Mucosa of descending colon (tissue), 3 donors: ENCODE measurements around the gene WDFY3. TPM values are rescaled to one million over a fixed set of nuclear protein-coding genes. Genes with fewer than 3 reads are reported as not detected.
"Not testable (repeated sequence)": the region's sequence is repeated elsewhere in the genome, so short reads cannot be mapped to it uniquely, and the experiment has no call there.

Experiments used
- ATAC-seq: fragments of 200-7000 bp; cut with Tn5 transposase; one replicate; pipeline ENCODE4 v1.9.1; 2020; ENCODE audit warnings: mild to moderate bottlenecking, moderate library complexity
- DNase-seq, 3 donors: peaks; one replicate each; pipeline ENCODE4 v3.0.0-alpha.2; 2020
- H3K36me3 ChIP-seq: fragments of 200-600 bp; one replicate; pipeline ENCODE4 v1.8.0; 2021; ENCODE audit warnings: low read depth, mild to moderate bottlenecking
- H3K4me1 ChIP-seq: fragments of 200-600 bp; one replicate; pipeline ENCODE4 v1.8.0; 2021; ENCODE audit warnings: low read depth, mild to moderate bottlenecking
- H3K4me3 ChIP-seq: fragments of 200-600 bp; one replicate; pipeline ENCODE4 v1.8.0; 2021; ENCODE audit warnings: mild to moderate bottlenecking
- H3K9me3 ChIP-seq: fragments of 200-600 bp; one replicate; pipeline ENCODE4 v1.8.0; 2021; ENCODE audit warnings: mild to moderate bottlenecking
- CTCF ChIP-seq: fragments of 200-600 bp; IDR thresholded peaks from one replicate; pipeline ENCODE4 v1.8.0; 2022; ENCODE audit warnings: antibody characterized with exemption, mild to moderate bottlenecking
- intact Hi-C, 2 donors: fragments of 100-400 bp; cut with DNase I in 1 of 2; cut with micrococcal nuclease in 1 of 2; formaldehyde crosslinking; loops; one replicate each; pipeline versions ENCODE4 v1.11.0 to v1.11.1; 2022; cut with DNase I, micrococcal nuclease
- total RNA-seq, 3 donors: library from RNA; stranded (reverse); fragmentation: NEBNext Ultra II Directional in 2 of 3; extraction: Animal tissue kit (Norgen Biotek cat#: 25700) in 2 of 3; gene quantifications; one replicate each; pipeline versions ENCODE4 v1.2.1 to v1.2.4, GENCODE V29; 2021 to 2023
- donor health status: DM: no; HTN: no; CAD: no; lungs with moderate emphysema.
- donor health status: DM: no; HTN: no; CAD: no.
- donor health status: DM: no; HTN: yes; CAD: no.

The WDFY3 gene
- total RNA-seq, 3 donors from 2014 or later: 49.5 to 76.9 (median 55.5) TPM

- intact Hi-C loops: no loop called here
- H3K4me3 ChIP-seq: no peak overlapping the region
- no peak for TF ChIP-seq CTCF
- DNase-seq: no peak
- no peaks in the 10 kb centered on the region for H3K9me3 ChIP-seq
- no peaks in the 10 kb centered on the region for H3K36me3 ChIP-seq
- peaks cover 7% of the 10 kb centered on the region for H3K4me1 ChIP-seq
- peak; percentile 58 for ATAC-seq
These were observed 283.2 kb downstream of the WDFY3 start for GRCh38 chr4:84683064-84683850.

- ATAC-seq, H3K4me3 ChIP-seq, DNase-seq, H3K9me3 ChIP-seq, H3K4me1 ChIP-seq, H3K36me3 ChIP-seq, intact Hi-C loops: not testable (repeated sequence)
These were observed 283.8 kb downstream of the WDFY3 start for GRCh38 chr4:84682661-84683060.

GRCh38 chr4:84681486-84682274 lies 284.8 kb downstream of the WDFY3 start:
- H3K36me3 ChIP-seq: no peaks in the 10 kb centered on the region

GRCh38 chr4:84680956-84681355 lies 285.5 kb downstream of the WDFY3 start:
- ATAC-seq (no peak), DNase-seq (no peak)
- H3K4me3 ChIP-seq: no peak overlapping the region
- no peaks in the 10 kb centered on the region for H3K36me3 ChIP-seq
- TF ChIP-seq CTCF: no peak
- peaks cover 7% of the 10 kb centered on the region for H3K4me1 ChIP-seq
- no peaks in the 10 kb centered on the region for H3K9me3 ChIP-seq
- intact Hi-C loops: no loop called here

More at GRCh38 chr4:84681486-84682274, 284.8 kb downstream of the WDFY3 start:
- H3K9me3 ChIP-seq: no peaks in the 10 kb centered on the region
- DNase-seq: peak in 2 of 3 donors; percentile 36 to 49
- intact Hi-C loops: no loop called here
- ATAC-seq: peak; percentile 88
- TF ChIP-seq CTCF: no peak
- peaks cover 7% of the 10 kb centered on the region for H3K4me1 ChIP-seq
- H3K4me3 ChIP-seq: no peak overlapping the region

- ATAC-seq (no peak), DNase-seq (no peak)
- TF ChIP-seq CTCF: no peak
- Histone ChIP-seq H3K4me1 (peaks cover 7% of the 10 kb centered on the region), H3K36me3 (no peaks in the 10 kb centered on the region), H3K9me3 (no peaks in the 10 kb centered on the region), H3K4me3 (no peak overlapping the region)
- intact Hi-C loops: no loop called here
These were observed 287.3 kb downstream of the WDFY3 start for GRCh38 chr4:84678976-84679744.
